Astrocyte (in vitro differentiated cells and primary cell): ENCODE results near the gene MEGF8. TPM values are rescaled to one million over a fixed set of nuclear protein-coding genes. Genes with fewer than 3 reads are reported as not detected.
A peak's percentile ranks its signal among the peaks of the same experiment; 100 is the strongest.

Experiments used
- DNase-seq: peaks from one replicate; pipeline ENCODE4 v3.0.0-alpha.2; 2010; ENCODE audit warnings: low read depth
- FAIRE-seq: peaks from 2 replicates; lab custom pipeline; 2011; peaks lifted over from hg19 to GRCh38; lab: Jason Lieb, UNC
- H2AFZ ChIP-seq: 2 replicates; pipeline ENCODE4 v1.6.0; 2012; ENCODE audit warnings: low read depth, low read length, inconsistent platforms
- H3K27ac ChIP-seq: 2 replicates; pipeline ENCODE4 v1.5.1; 2011; ENCODE audit warnings: low read depth, low read length, inconsistent platforms
- H3K27me3 ChIP-seq: 2 replicates; pipeline ENCODE4 v1.6.0; 2011; ENCODE audit warnings: low read length, inconsistent platforms; ENCODE audit not compliant: insufficient read depth
- H3K36me3 ChIP-seq: 2 replicates; pipeline ENCODE4 v1.5.1; 2011; ENCODE audit warnings: low read length, inconsistent platforms; ENCODE audit not compliant: insufficient read depth
- H3K4me1 ChIP-seq: 2 replicates; pipeline ENCODE4 v1.5.1; 2011; ENCODE audit warnings: low read length, inconsistent platforms; ENCODE audit not compliant: insufficient read depth
- H3K4me2 ChIP-seq: 2 replicates; pipeline ENCODE4 v1.6.0; 2012; ENCODE audit warnings: low read length, inconsistent platforms
- H3K4me3 ChIP-seq: 2 replicates; pipeline ENCODE4 v1.5.1; 2011; ENCODE audit warnings: low read depth, mild to moderate bottlenecking, low read length, inconsistent platforms; ENCODE audit not compliant: insufficient read depth
- H3K79me2 ChIP-seq: 2 replicates; pipeline ENCODE4 v1.6.0; 2012; ENCODE audit warnings: mild to moderate bottlenecking, low read length, inconsistent platforms; ENCODE audit not compliant: insufficient read depth
- H3K9ac ChIP-seq: 2 replicates; pipeline ENCODE4 v1.6.0; 2012; ENCODE audit warnings: mild to moderate bottlenecking, low read length, inconsistent platforms
- H3K9me3 ChIP-seq: 2 replicates; pipeline ENCODE4 v1.5.1; 2012; ENCODE audit warnings: low read depth, mild to moderate bottlenecking, low read length, inconsistent platforms; ENCODE audit not compliant: insufficient read depth
- H4K20me1 ChIP-seq: 2 replicates; pipeline ENCODE4 v1.6.0; 2012; ENCODE audit warnings: low read length, inconsistent platforms; ENCODE audit not compliant: insufficient read depth
- H3K27ac Mint-ChIP-seq: one replicate; pipeline ENCODE4 v1.8.0; 2021; ENCODE audit warnings: mild to moderate bottlenecking, mixed read lengths; ENCODE audit not compliant: unreplicated experiment
- H3K27me3 Mint-ChIP-seq: one replicate; pipeline ENCODE4 v1.8.0; 2021; ENCODE audit warnings: low read depth, mixed read lengths; ENCODE audit not compliant: unreplicated experiment
- H3K36me3 Mint-ChIP-seq: one replicate; pipeline ENCODE4 v1.8.0; 2021; ENCODE audit warnings: low read depth, mixed read lengths; ENCODE audit not compliant: unreplicated experiment
- H3K4me1 Mint-ChIP-seq: one replicate; pipeline ENCODE4 v1.8.0; 2021; ENCODE audit warnings: low read depth, mixed read lengths; ENCODE audit not compliant: unreplicated experiment
- H3K4me3 Mint-ChIP-seq: one replicate; pipeline ENCODE4 v1.8.0; 2021; ENCODE audit warnings: mild to moderate bottlenecking, moderate library complexity, mixed read lengths; ENCODE audit not compliant: unreplicated experiment
- H3K9me3 Mint-ChIP-seq: one replicate; pipeline ENCODE4 v1.8.0; 2021; ENCODE audit warnings: mild to moderate bottlenecking, mixed read lengths; ENCODE audit not compliant: unreplicated experiment
- CTCF ChIP-seq: IDR thresholded peaks from 2 replicates; pipeline ENCODE4 v1.5.1; 2011; ENCODE audit warnings: low read depth, mild to moderate bottlenecking, inconsistent platforms, low read length, moderate library complexity; ENCODE audit not compliant: insufficient read depth
- EZH2 ChIP-seq: IDR thresholded peaks from 2 replicates; pipeline ENCODE4 v1.6.1; 2012; ENCODE audit warnings: mild to moderate bottlenecking, low read length, inconsistent platforms; ENCODE audit not compliant: insufficient read depth
- total RNA-seq: library from RNA; stranded (reverse); gene quantifications from 2 replicates; pipeline ENCODE4 v1.2.1, GENCODE V29; 2021

The MEGF8 gene
- total RNA-seq, 1 donor from 2014 or later = 42.0 TPM

GRCh38 chr19:42407816-42408175 is 82.4 kb downstream of the MEGF8 start:
- Mint-ChIP-seq H3K36me3 (peaks cover 3% of the 10 kb centered on the region), H3K27ac (no peak overlapping the region), H3K4me1 (peaks cover 15% of the 10 kb centered on the region), H3K4me3 (no peak overlapping the region), H3K27me3 (peaks cover 14% of the 10 kb centered on the region), H3K9me3 (no peaks in the 10 kb centered on the region)
- H3K4me3 ChIP-seq = no peak overlapping the region
- peaks cover 15% of the 10 kb centered on the region for H4K20me1 ChIP-seq
- no peak for FAIRE-seq
- peaks cover 3% of the 10 kb centered on the region for H3K4me1 ChIP-seq
- H3K9me3 ChIP-seq = no peaks in the 10 kb centered on the region
- no peaks in the 10 kb centered on the region for H3K36me3 ChIP-seq
- TF ChIP-seq EZH2 (no peak), CTCF (no peak)
- no peak overlapping the region for H3K9ac ChIP-seq
- H3K79me2 ChIP-seq = no peaks in the 10 kb centered on the region
- no peak overlapping the region for H3K27ac ChIP-seq
- H3K27me3 ChIP-seq = no peaks in the 10 kb centered on the region
- no peak for DNase-seq
- H2AFZ ChIP-seq = no peak overlapping the region
- no peak overlapping the region for H3K4me2 ChIP-seq

GRCh38 chr19:42409477-42409876 is 84.0 kb downstream of the MEGF8 start:
- H3K4me3 ChIP-seq = no peak overlapping the region
- TF ChIP-seq EZH2 (no peak), CTCF (no peak)
- no peak overlapping the region for H3K27ac ChIP-seq
- H3K27ac Mint-ChIP-seq = no peak overlapping the region
- DNase-seq (no peak), FAIRE-seq (no peak)
- no peaks in the 10 kb centered on the region for H3K79me2 ChIP-seq
- peaks cover 3% of the 10 kb centered on the region for H3K36me3 Mint-ChIP-seq
- H3K9ac ChIP-seq = no peak overlapping the region
- no peaks in the 10 kb centered on the region for H3K9me3 ChIP-seq
- H3K4me3 Mint-ChIP-seq = peak overlapping the region; percentile 64
- H2AFZ ChIP-seq = no peak overlapping the region
- H3K9me3 Mint-ChIP-seq = no peaks in the 10 kb centered on the region
- H3K27me3 ChIP-seq = no peaks in the 10 kb centered on the region
- peaks cover 11% of the 10 kb centered on the region for H4K20me1 ChIP-seq
- H3K4me2 ChIP-seq = no peak overlapping the region
- peaks cover 3% of the 10 kb centered on the region for H3K4me1 ChIP-seq
- no peaks in the 10 kb centered on the region for H3K36me3 ChIP-seq
- peaks cover 18% of the 10 kb centered on the region for H3K27me3 Mint-ChIP-seq
- H3K4me1 Mint-ChIP-seq = peaks cover 21% of the 10 kb centered on the region

- H3K27me3 ChIP-seq = no peaks in the 10 kb centered on the region
- FAIRE-seq (no peak), DNase-seq (no peak)
- H3K27ac ChIP-seq = no peak overlapping the region
- H3K27ac Mint-ChIP-seq = no peak overlapping the region
- H4K20me1 ChIP-seq = peaks cover 11% of the 10 kb centered on the region
- H3K9me3 Mint-ChIP-seq = no peaks in the 10 kb centered on the region
- H3K27me3 Mint-ChIP-seq = peaks cover 20% of the 10 kb centered on the region
- H2AFZ ChIP-seq = no peak overlapping the region
- H3K4me1 Mint-ChIP-seq = peaks cover 21% of the 10 kb centered on the region
- H3K9ac ChIP-seq = no peak overlapping the region
- no peaks in the 10 kb centered on the region for H3K79me2 ChIP-seq
- H3K4me3 Mint-ChIP-seq = no peak overlapping the region
- H3K9me3 ChIP-seq = no peaks in the 10 kb centered on the region
- no peak overlapping the region for H3K4me2 ChIP-seq
- peaks cover 3% of the 10 kb centered on the region for H3K4me1 ChIP-seq
- no peak overlapping the region for H3K4me3 ChIP-seq
- H3K36me3 Mint-ChIP-seq = peaks cover 3% of the 10 kb centered on the region
- TF ChIP-seq EZH2 (no peak), CTCF (no peak)
- H3K36me3 ChIP-seq = no peaks in the 10 kb centered on the region
Measured at GRCh38 chr19:42410371-42410770, 84.9 kb downstream of the MEGF8 start.
